HepG2 (cell line): Measurements from ENCODE around the gene PPBP. TPM values are rescaled to one million over a fixed set of nuclear protein-coding genes. Genes with fewer than 3 reads are reported as not detected.

ENCODE experiments used
- ATAC-seq: fragments of 200-7000 bp; cut with Tn5 transposase; 3 replicates; pipeline ENCODE4 v1.9.1; 2020; ENCODE audit warnings: mild to moderate bottlenecking, moderate library complexity
- BruUV-seq: library from RNA; stranded (reverse); fragments of 400-500 nt; replicated peaks from 2 replicates; lab custom pipeline; 2021; lab: Mats Ljungman, UMichigan
- CTCF ChIA-PET: fragments of 300-600 bp; formaldehyde crosslinking; extraction: SDS; loops from one replicate; lab custom pipeline; 2021; ENCODE audit warnings: low total read pairs, inconsistent platforms, low intra/inter-chr PET ratio; lab: Yijun Ruan, JAX
- POLR2A ChIA-PET: fragments of 350-600 bp; sonication (Branson Sonifier 250); formaldehyde crosslinking; loops from one replicate; lab custom pipeline; 2020; ENCODE audit warnings: antibody characterized with exemption, inconsistent platforms; lab: Yijun Ruan, JAX
- DNase-seq: peaks from one replicate; pipeline ENCODE4 v3.0.0-alpha.2; 2015; ENCODE audit warnings: low spot score
- FAIRE-seq: peaks from 3 replicates; lab custom pipeline; 2011; peaks lifted over from hg19 to GRCh38; lab: Jason Lieb, UNC
- H2AFZ ChIP-seq: one replicate; pipeline ENCODE4 v1.6.1; 2011; ENCODE audit warnings: low read length, inconsistent platforms
- H3K27ac ChIP-seq: fragments of 300-600 bp; 3 replicates; pipeline ENCODE4 v1.8.0; 2011; ENCODE audit warnings: mixed run types, mild to moderate bottlenecking, mixed read lengths, low read length, inconsistent platforms; ENCODE audit not compliant: insufficient read depth; ENCODE audit errors: extremely low read length
- H3K27me3 ChIP-seq, 2 experiments: fragments of 200-600 bp in 1 of 2; 2 replicates in 1 of 2; 3 replicates in 1 of 2; pipeline versions ENCODE4 v1.6.0 to v1.8.0; 2011; ENCODE audit warnings: low read length in 2 of 2, mild to moderate bottlenecking in 2 of 2, moderate library complexity in 2 of 2, inconsistent platforms in 1 of 2; ENCODE audit not compliant: insufficient read depth in 2 of 2, control insufficient read depth in 1 of 2
- H3K36me3 ChIP-seq, 2 experiments: fragments of 200-600 bp in 1 of 2; replicated peaks in 1 of 2; 2 replicates in 1 of 2; 3 replicates in 1 of 2; pipeline versions ENCODE4 v1.5.1 to v1.8.0; 2011; ENCODE audit warnings: low read length in 2 of 2, inconsistent platforms in 1 of 2; ENCODE audit not compliant: insufficient read depth in 2 of 2, control insufficient read depth in 1 of 2
- H3K4me1 ChIP-seq: 2 replicates; pipeline ENCODE4 v1.5.1; 2012; ENCODE audit warnings: low read length, inconsistent platforms; ENCODE audit not compliant: insufficient read depth
- H3K4me2 ChIP-seq: 2 replicates; pipeline ENCODE4 v1.6.0; 2011; ENCODE audit warnings: low read depth, low read length, inconsistent platforms
- H3K4me3 ChIP-seq, 3 experiments: fragments of 200-600 bp in 1 of 3; sonication (generic), shearing (Covaris generic) in 1 of 3; replicated peaks in 1 of 3; 2 replicates each; pipeline ENCODE4 v1.5.1; 2011 to 2016; ENCODE audit warnings: low read length in 3 of 3, inconsistent platforms in 2 of 3, low read depth in 2 of 3, mild to moderate bottlenecking in 2 of 3, control low read depth in 1 of 3, mixed read lengths in 1 of 3; ENCODE audit not compliant: insufficient read depth in 1 of 3
- H3K79me2 ChIP-seq: one replicate; pipeline ENCODE4 v1.6.1; 2011; ENCODE audit warnings: low read length, inconsistent platforms; ENCODE audit not compliant: insufficient read depth
- H3K9ac ChIP-seq: 2 replicates; pipeline ENCODE4 v1.6.0; 2011; ENCODE audit warnings: mild to moderate bottlenecking, low read depth, low read length, inconsistent platforms; ENCODE audit not compliant: insufficient read depth
- H3K9me3 ChIP-seq: 2 replicates; pipeline ENCODE4 v1.5.1; 2012; ENCODE audit warnings: mild to moderate bottlenecking, low read length
- H4K20me1 ChIP-seq: 2 replicates; pipeline ENCODE4 v1.6.0; 2011; ENCODE audit warnings: inconsistent platforms, mild to moderate bottlenecking, low read length, moderate library complexity; ENCODE audit not compliant: insufficient read depth
- BHLHE40 ChIP-seq: IDR thresholded peaks from 2 replicates; pipeline ENCODE4 v1.6.1; 2011; ENCODE audit warnings: low read length, improper control_type of control experiment
- CERS6 ChIP-seq: sonication (generic); formaldehyde crosslinking; IDR thresholded peaks from 2 replicates; pipeline ENCODE4 v1.5.0; 2020; ENCODE audit warnings: missing genetic modification reagents
- FIP1L1 ChIP-seq: fragments of 200-400 bp; formaldehyde crosslinking; IDR thresholded peaks from 2 replicates; pipeline ENCODE4 v1.6.1; 2018; ENCODE audit warnings: low read depth, mild to moderate bottlenecking, low read length, moderate library complexity, borderline replicate concordance; ENCODE audit not compliant: insufficient read depth
- FOXC1 ChIP-seq: sonication (generic); formaldehyde crosslinking; IDR thresholded peaks from 2 replicates; pipeline ENCODE4 v1.8.0; 2022; ENCODE audit warnings: mild to moderate bottlenecking, missing genetic modification reagents, borderline replicate concordance
- HOMEZ ChIP-seq: IDR thresholded peaks from 2 replicates; pipeline ENCODE4 v1.6.1; 2016; ENCODE audit warnings: low read depth
- IRX3 ChIP-seq: sonication (generic); formaldehyde crosslinking; IDR thresholded peaks from 2 replicates; pipeline ENCODE4 v1.8.1; 2023; ENCODE audit warnings: mild to moderate bottlenecking, low read depth, missing genetic modification reagents, borderline replicate concordance
- NONO ChIP-seq, 2 experiments: fragments of 450-650 bp in 1 of 2; sonication (generic) in 1 of 2; formaldehyde crosslinking in 1 of 2; IDR thresholded peaks in 1 of 2; conservative IDR thresholded peaks in 1 of 2; 2 replicates each; pipeline versions ENCODE4 v1.6.1 to v1.8.0; 2017 to 2022; ENCODE audit warnings: mild to moderate bottlenecking in 1 of 2, missing genetic modification reagents in 1 of 2, moderate library complexity in 1 of 2
- NR3C1 ChIP-seq: sonication (generic); formaldehyde crosslinking; IDR thresholded peaks from 2 replicates; pipeline ENCODE4 v1.4.0; 2020; ENCODE audit warnings: missing genetic modification reagents
- POLR2A ChIP-seq, 2 experiments: IDR thresholded peaks; 2 replicates each; pipeline ENCODE4 v1.6.1; 2011; ENCODE audit warnings: low read depth in 2 of 2, low read length in 2 of 2, mild to moderate bottlenecking in 1 of 2, moderate library complexity in 1 of 2; ENCODE audit not compliant: insufficient read depth in 1 of 2
- SKI ChIP-seq: fragments of 450-650 bp; IDR thresholded peaks from one replicate; pipeline ENCODE4 v1.6.1; 2018; ENCODE audit warnings: mild to moderate bottlenecking; ENCODE audit not compliant: partially characterized antibody
- SP2 ChIP-seq: sonication (generic); formaldehyde crosslinking; IDR thresholded peaks from 2 replicates; pipeline ENCODE4 v1.5.1; 2020; ENCODE audit warnings: mild to moderate bottlenecking, missing genetic modification reagents
- ZBTB21 ChIP-seq: sonication (generic); formaldehyde crosslinking; IDR thresholded peaks from 2 replicates; pipeline ENCODE4 v1.4.0; 2020; ENCODE audit warnings: missing genetic modification reagents
- ZBTB7B ChIP-seq: sonication (generic); formaldehyde crosslinking; IDR thresholded peaks from 2 replicates; pipeline ENCODE4 v1.4.0; 2020; ENCODE audit warnings: missing genetic modification reagents
- ZEB1 ChIP-seq: IDR thresholded peaks from 2 replicates; pipeline ENCODE4 v1.6.1; 2012; ENCODE audit warnings: mild to moderate bottlenecking, low read depth, inconsistent platforms; ENCODE audit not compliant: insufficient replicate concordance
- ZNF30 ChIP-seq: sonication (generic); formaldehyde crosslinking; IDR thresholded peaks from 2 replicates; pipeline ENCODE4 v1.5.0; 2020; ENCODE audit warnings: mild to moderate bottlenecking, missing genetic modification reagents
- ZNF34 ChIP-seq: sonication (generic); formaldehyde crosslinking; IDR thresholded peaks from 2 replicates; pipeline ENCODE4 v1.4.0; 2020; ENCODE audit warnings: mild to moderate bottlenecking, missing genetic modification reagents, borderline replicate concordance
- ZNF350 ChIP-seq: sonication (generic); formaldehyde crosslinking; IDR thresholded peaks from 2 replicates; pipeline ENCODE4 v1.4.0; 2020; ENCODE audit warnings: mild to moderate bottlenecking, low read depth, missing genetic modification reagents, borderline replicate concordance
- WGBS: methylation state at CpG from one replicate; pipeline ENCODE4 v1.1.6; 2017; ENCODE audit warnings: low lambda C conversion rate; 5-methylcytosine and 5-hydroxymethylcytosine counted together
- in situ Hi-C: cut with HindIII; loops from 2 replicates; pipeline ENCODE4 v1.10.0; 2017; ENCODE audit warnings: low pct_unique_long_range_greater_than_20kb; ENCODE audit not compliant: extremely low pct_ligation_motif_present
- intact Hi-C: fragments of 100-400 bp; cut with micrococcal nuclease; formaldehyde crosslinking; loops from one replicate; pipeline ENCODE4 v1.10.0; 2022; ENCODE audit not compliant: unreplicated experiment
- polyA plus RNA-seq, 8 experiments: library from polyadenylated mRNA; depleted of rRNA in 3 of 8; stranded (reverse) in 7 of 8; unstranded in 1 of 8; fragments of >200 nt; fragmentation: Illumina TruSeq in 4 of 8; extraction: Trizol in 4 of 8; gene quantifications; 2 replicates each; pipeline versions ENCODE4 v1.2.1 to v1.2.3, GENCODE V29; 2011 to 2016; ENCODE audit warnings: low read depth in 4 of 8, missing spikeins in 1 of 8, mixed read lengths in 1 of 8; ENCODE audit not compliant: insufficient read depth in 1 of 8
- total RNA-seq, 5 experiments: library from RNA; depleted of rRNA; stranded (reverse); fragments of >200 nt; fragmentation: Illumina TruSeq; extraction: Trizol; gene quantifications; 2 replicates each; pipeline ENCODE4 v1.2.3, GENCODE V29; 2016; ENCODE audit warnings: low read depth in 1 of 5

The PPBP gene
- total and polyA plus RNA-seq, 2 of the 13 experiments (the other 11 are each of a cell fraction or from before 2014, with no cell fraction given): not detected

DNA sequence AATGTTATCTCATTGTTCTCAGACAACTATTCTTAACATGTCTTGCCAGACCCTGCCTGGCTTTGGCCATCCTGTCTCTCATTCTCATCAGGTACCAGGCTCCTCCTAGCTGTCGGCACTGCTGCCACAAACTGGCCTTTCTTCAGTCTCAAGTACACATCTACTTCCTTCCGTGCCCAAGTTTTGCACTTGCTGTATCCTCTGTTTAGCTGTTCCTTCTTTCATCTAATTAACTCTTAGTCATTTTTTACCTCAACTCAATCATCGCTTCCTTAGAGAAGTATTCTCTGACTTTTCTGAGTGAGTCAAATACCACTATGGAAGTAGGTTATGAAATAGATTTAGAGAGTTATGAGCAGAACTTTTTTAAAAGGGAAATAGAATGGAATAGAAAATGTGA lies 30.8 kb upstream of the PPBP start:
- Histone ChIP-seq H4K20me1 (no peaks in the 10 kb centered on the region), H3K4me1 (no peaks in the 10 kb centered on the region), H3K4me3 (no peak overlapping the region), H3K9ac (no peak overlapping the region), H3K79me2 (no peaks in the 10 kb centered on the region), H3K27me3 (no peaks in the 10 kb centered on the region), H3K36me3 (no peaks in the 10 kb centered on the region), H3K4me2 (no peak overlapping the region), H3K9me3 (no peaks in the 10 kb centered on the region), H2AFZ (no peak overlapping the region), H3K27ac (no peak overlapping the region)
- no peak for FAIRE-seq
- no peak for DNase-seq
- in situ Hi-C loops: no loop called here
- 32% methylated on average over 3 of the region's 3 CpGs for WGBS
- intact Hi-C loops: no loop called here
- no TSS peak for BruUV-seq
- POLR2A ChIA-PET: no interaction called here
- no peak for TF ChIP-seq SP2 (CRISPR knock-in tag)
- no peak for TF ChIP-seq HOMEZ (CRISPR knock-in tag)
- no peak for TF ChIP-seq CERS6 (CRISPR knock-in tag)
- TF ChIP-seq SKI: no peak
- no peak for TF ChIP-seq ZNF34 (CRISPR knock-in tag)
- ATAC-seq: no peak
- CTCF ChIA-PET: no interaction called here

DNA sequence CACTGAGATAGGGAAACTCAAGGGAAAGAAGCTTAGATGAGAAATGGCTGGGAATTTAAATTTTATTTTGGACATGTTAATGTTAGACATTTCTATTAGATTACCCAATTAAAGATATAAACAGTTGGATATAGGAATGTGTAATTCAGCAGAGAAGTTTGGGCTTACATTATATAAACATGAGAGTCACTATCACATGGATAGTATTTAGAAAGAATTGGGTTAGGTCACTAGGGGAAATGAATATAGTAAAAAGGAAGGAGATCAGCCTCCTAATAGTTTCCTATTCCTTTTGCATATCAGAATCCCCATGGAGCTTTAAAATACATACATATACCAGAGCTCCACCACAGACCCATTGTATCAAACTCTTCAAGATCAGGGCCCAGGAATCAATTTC lies 30.1 kb upstream of the PPBP start:
- Histone ChIP-seq H3K4me3 (no peak overlapping the region), H2AFZ (no peak overlapping the region), H4K20me1 (no peaks in the 10 kb centered on the region), H3K36me3 (no peaks in the 10 kb centered on the region), H3K4me1 (no peaks in the 10 kb centered on the region), H3K27ac (no peak overlapping the region), H3K9ac (no peak overlapping the region), H3K79me2 (no peaks in the 10 kb centered on the region), H3K4me2 (no peak overlapping the region), H3K27me3 (no peaks in the 10 kb centered on the region), H3K9me3 (no peaks in the 10 kb centered on the region)
- ATAC-seq (no peak), FAIRE-seq (no peak), DNase-seq (no peak)
- in situ Hi-C loops: no loop called here
- POLR2A ChIA-PET: no interaction called here
- BruUV-seq: no TSS peak
- CTCF ChIA-PET: no interaction called here
- intact Hi-C loops: no loop called here
- no peak for TF ChIP-seq ZNF350 (CRISPR knock-in tag)
- TF ChIP-seq NR3C1 (CRISPR knock-in tag): no peak
- TF ChIP-seq NONO (IDR thresholded peaks at IDR 0.05): no peak
- no peak for TF ChIP-seq NONO (CRISPR knock-in tag; conservative IDR thresholded peaks at IDR 0.05)
- no peak for TF ChIP-seq POLR2A (IDR thresholded peaks at IDR 0.05; ENCODE audit: insufficient read depth in 1 of 2, low read depth in 2 of 2, low read length in 2 of 2)
- TF ChIP-seq ZBTB7B (CRISPR knock-in tag): no peak
- TF ChIP-seq ZBTB21 (CRISPR knock-in tag): no peak
- TF ChIP-seq ZEB1: no peak
- no peak for TF ChIP-seq FIP1L1
- no peak for TF ChIP-seq BHLHE40
- no peak for TF ChIP-seq IRX3 (CRISPR knock-in tag)
- no peak for TF ChIP-seq ZNF30
- no peak for TF ChIP-seq FOXC1 (CRISPR knock-in tag)
